ENCODE data around the gene SMIM1. TPM values are rescaled to one million over a fixed set of nuclear protein-coding genes. Genes with fewer than 3 reads are reported as not detected.
"Not testable (repeated sequence)": the region's sequence is repeated elsewhere in the genome, so short reads cannot be mapped to it uniquely, and the experiment has no call there.

The SMIM1 gene, protein sequence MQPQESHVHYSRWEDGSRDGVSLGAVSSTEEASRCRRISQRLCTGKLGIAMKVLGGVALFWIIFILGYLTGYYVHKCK
- polyA plus RNA-seq (2011; rRNA removed) (1.0 TPM in 2 replicates), polyA minus RNA-seq (2011; rRNA and poly(A)+ RNA removed) (1.2 and 1.6 TPM in 2 replicates)

DNA sequence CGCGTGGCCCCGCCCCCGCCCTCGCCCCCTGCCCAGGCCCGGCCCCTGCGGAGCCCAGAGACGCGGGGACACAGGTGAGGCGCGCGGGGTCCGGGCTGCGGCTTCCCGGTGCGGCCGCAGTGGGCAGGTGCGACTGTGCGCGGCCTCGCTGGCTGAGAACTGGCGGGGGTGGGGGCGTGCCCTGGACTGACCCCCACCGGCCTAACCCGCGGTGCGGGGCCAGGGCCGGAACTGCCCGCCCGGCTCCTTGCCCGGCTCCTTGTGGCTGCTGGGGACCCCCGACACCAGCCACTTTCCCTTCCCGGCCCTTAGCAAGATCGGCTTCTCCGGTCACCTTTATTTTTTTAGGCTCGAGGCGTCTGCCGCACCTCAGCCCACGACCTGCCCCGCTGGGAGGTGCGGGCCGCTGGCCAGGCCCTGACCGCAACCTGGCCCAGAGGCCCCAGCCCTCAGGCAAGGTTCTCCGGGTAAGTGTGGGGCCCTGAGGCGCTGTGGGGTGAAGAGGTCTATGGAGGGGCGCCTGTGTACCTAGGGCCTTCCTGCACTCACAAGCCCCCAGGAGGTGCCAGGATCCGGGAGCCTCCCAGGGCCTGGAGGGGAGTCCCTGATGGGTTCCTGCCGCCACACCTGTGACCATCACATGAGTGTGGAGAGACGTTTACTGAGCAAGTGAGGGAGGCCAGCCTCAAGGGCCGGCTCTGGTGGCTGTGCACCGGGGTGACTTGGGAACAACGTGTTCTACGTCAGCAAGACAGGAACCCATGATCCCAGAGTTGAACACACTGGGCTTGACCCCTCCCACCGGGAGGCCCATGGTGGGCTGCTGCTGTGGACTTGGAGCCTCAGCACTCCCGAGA lies at the start of gene SMIM1:
TSS of gene SMIM1 (plus strand) at position 35 of the 857 bp plus-strand sequence. CDS start 2,625 bp downstream, outside the sequence.
- no peaks in the 10 kb centered on the region for H3K27me3 ChIP-seq (ENCODE audit: control insufficient read depth, insufficient read depth, low read length)
- POLR2A ChIA-PET = no interaction called here
- no peaks in the 10 kb centered on the region; the same call in 1 of the 2 replicates for H3K36me3 ChIP-seq (ENCODE audit: control insufficient read depth, insufficient read depth, low read length)
- CTCF ChIA-PET = interaction anchor here (1.4 kb wide), 1 partner anchor 18 kb away, joined by 3 read pairs; no protein-coding TSS in a partner anchor
- DNase-seq (ENCODE audit: low read depth) = no peak
- TF ChIP-seq, protein P1, sequence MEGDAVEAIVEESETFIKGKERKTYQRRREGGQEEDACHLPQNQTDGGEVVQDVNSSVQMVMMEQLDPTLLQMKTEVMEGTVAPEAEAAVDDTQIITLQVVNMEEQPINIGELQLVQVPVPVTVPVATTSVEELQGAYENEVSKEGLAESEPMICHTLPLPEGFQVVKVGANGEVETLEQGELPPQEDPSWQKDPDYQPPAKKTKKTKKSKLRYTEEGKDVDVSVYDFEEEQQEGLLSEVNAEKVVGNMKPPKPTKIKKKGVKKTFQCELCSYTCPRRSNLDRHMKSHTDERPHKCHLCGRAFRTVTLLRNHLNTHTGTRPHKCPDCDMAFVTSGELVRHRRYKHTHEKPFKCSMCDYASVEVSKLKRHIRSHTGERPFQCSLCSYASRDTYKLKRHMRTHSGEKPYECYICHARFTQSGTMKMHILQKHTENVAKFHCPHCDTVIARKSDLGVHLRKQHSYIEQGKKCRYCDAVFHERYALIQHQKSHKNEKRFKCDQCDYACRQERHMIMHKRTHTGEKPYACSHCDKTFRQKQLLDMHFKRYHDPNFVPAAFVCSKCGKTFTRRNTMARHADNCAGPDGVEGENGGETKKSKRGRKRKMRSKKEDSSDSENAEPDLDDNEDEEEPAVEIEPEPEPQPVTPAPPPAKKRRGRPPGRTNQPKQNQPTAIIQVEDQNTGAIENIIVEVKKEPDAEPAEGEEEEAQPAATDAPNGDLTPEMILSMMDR (IDR thresholded peaks at IDR 0.05; ENCODE audit: insufficient read depth, low read depth, low read length) = no peak
- H3K4me3 ChIP-seq (ENCODE audit: low read depth, low read length) = peak within 1 kb of the TSS; percentile 63

DNA sequence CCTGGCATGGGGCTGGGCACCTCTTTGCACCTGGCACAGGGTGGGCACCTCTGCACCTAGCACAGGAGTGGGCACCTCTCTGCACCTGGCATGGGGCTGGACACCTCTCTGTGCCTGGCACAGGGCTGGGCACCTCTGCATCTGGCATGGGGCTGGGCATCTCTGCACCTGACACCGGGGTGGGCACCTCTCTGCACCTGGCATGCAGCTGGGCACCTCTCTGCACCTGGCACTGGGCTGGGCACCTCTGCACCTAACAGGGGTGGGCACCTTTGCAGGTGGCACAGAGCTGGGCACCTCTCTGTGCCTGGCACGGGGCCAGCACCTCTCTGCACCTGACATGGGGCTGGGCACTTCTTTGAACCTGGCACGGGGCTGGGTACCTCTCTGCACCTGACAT lies 49.7 kb upstream of the SMIM1 start:
- TF ChIP-seq, protein P1 (IDR thresholded peaks at IDR 0.05; ENCODE audit: insufficient read depth, low read depth, low read length) = no peak
- ChIA-PET CTCF (interaction anchor here (1.2 to 2.4 kb wide), 2 partner anchors 11 to 27 kb away, joined by 3 to 30 read pairs; no protein-coding TSS in a partner anchor), POLR2A (no interaction called here)

DNA sequence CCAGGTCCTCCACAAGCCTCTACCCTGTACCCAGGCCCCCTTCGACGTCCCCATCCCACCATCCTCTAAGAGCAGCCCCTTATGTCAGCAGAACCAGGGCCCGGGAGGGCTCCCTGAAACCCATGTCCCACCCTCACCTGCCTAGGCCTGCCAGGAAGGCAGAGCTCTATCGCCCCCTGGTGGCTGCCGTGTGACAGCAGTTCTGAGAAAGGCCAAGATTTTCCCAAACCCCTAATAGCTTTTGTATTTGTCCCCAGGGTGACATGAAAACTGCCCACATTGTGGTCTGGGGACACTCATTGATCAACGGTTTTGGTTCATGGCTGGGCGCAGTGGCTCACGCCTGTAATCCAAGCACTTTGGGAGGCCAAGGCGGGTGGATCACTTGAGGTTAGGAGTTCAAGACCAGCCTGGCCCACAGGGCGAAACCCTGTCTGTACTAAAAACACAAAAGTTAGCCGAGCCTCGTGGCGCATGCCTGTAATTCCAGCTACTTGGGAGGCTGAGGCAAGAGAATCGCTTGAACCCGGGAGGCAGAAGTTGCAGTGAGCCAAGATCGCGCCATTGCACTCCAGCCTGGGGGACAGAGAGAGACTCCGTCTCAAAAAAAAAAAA lies 48.0 kb upstream of the SMIM1 start:
- H3K36me3 ChIP-seq (ENCODE audit: control insufficient read depth, insufficient read depth, low read length); DNase-seq (ENCODE audit: low read depth); H3K4me3 ChIP-seq (ENCODE audit: low read depth, low read length); H3K27me3 ChIP-seq (ENCODE audit: control insufficient read depth, insufficient read depth, low read length); POLR2A ChIA-PET: not testable (repeated sequence)
- TF ChIP-seq, protein P1 (IDR thresholded peaks at IDR 0.05; ENCODE audit: insufficient read depth, low read depth, low read length) = peak; percentile 97
- CTCF ChIA-PET = interaction anchor here (0.6 to 2.4 kb wide), 30 partner anchors 9 to 411 kb away, joined by 3 to 30 read pairs (median 4); partner anchors contain the start of gene CCDC27

More for the DNA sequence above, 49.7 kb upstream of the SMIM1 start:
- H3K36me3 ChIP-seq (ENCODE audit: control insufficient read depth, insufficient read depth, low read length) = no peaks in the 10 kb centered on the region
- peaks cover 3% of the 10 kb centered on the region for H3K27me3 ChIP-seq (ENCODE audit: control insufficient read depth, insufficient read depth, low read length)
- no peak for DNase-seq (ENCODE audit: low read depth)
- no peak overlapping the region for H3K4me3 ChIP-seq (ENCODE audit: low read depth, low read length)

DNA sequence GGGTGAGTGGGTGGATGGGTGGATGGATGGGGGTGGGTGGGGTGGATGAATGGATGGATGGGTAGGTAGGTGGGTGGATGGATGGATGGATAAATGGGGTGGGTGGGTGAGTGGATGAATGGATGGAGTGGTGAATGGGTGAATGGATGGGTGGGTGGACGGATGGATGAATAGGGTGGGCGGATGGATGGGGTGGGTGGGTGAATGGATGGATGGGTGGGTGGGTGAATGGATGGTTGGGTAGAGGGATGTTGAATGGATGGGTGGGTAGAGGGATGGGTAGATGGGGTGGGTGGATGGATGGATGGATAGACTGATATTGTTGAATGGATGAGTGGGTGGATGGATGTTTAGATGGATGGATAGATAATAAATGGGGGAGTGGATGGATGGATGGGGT lies 47.2 kb upstream of the SMIM1 start:
- CTCF ChIA-PET = interaction anchor here (0.9 to 2.4 kb wide), 10 partner anchors 9 to 272 kb away, joined by 3 to 30 read pairs (median 11); no protein-coding TSS in a partner anchor
- TF ChIP-seq, protein P1 (IDR thresholded peaks at IDR 0.05; ENCODE audit: insufficient read depth, low read depth, low read length) = no peak

More for the DNA sequence above, 47.2 kb upstream of the SMIM1 start:
- POLR2A ChIA-PET = no interaction called here
- no peaks in the 10 kb centered on the region for H3K36me3 ChIP-seq (ENCODE audit: control insufficient read depth, insufficient read depth, low read length)
- DNase-seq (ENCODE audit: low read depth) = no peak
- no peaks in the 10 kb centered on the region; the same call in 1 of the 2 replicates for H3K27me3 ChIP-seq (ENCODE audit: control insufficient read depth, insufficient read depth, low read length)
- no peak overlapping the region for H3K4me3 ChIP-seq (ENCODE audit: low read depth, low read length)
